GM20431 (cell line): Measurements from ENCODE around the gene C1orf94.
"Not testable (repeated sequence)": the region's sequence is repeated elsewhere in the genome, so short reads cannot be mapped to it uniquely, and the experiment has no call there.

Source experiments
- in situ Hi-C: fragments of 300-500 bp; cut with MseI, MboI; formaldehyde crosslinking; loops from one replicate; pipeline ENCODE4 v1.15.0; 2020; ENCODE audit warnings: low sequenced_read_pairs; ENCODE audit not compliant: unreplicated experiment

Gene C1orf94

GRCh38 chr1:34163792-34164731 lies 12.6 kb upstream of the C1orf94 start:
- in situ Hi-C loops = no loop called here

- in situ Hi-C loops = no loop called here
These were observed 11.8 kb upstream of the C1orf94 start, which contains the start of gene CSMD2 for GRCh38 chr1:34164771-34165391. CSMD2 (minus strand) TSS chr1:34165230; CDS start chr1:34165097, 133 bp downstream.

GRCh38 chr1:34165422-34165921 lies 11.2 kb upstream of the C1orf94 start:
- in situ Hi-C loops = no loop called here

GRCh38 chr1:34166191-34166624 lies 10.5 kb upstream of the C1orf94 start:
- in situ Hi-C loops = no loop called here

GRCh38 chr1:34166625-34167361 lies 9.9 kb upstream of the C1orf94 start:
- in situ Hi-C loops = no loop called here

GRCh38 chr1:34167389-34167788 lies 9.3 kb upstream of the C1orf94 start:
- in situ Hi-C loops = no loop called here

GRCh38 chr1:34175744-34176143 lies 963 bp upstream of the C1orf94 start:
- in situ Hi-C loops = no loop called here

GRCh38 chr1:34178072-34178471 lies 1.4 kb downstream of the C1orf94 start:
- in situ Hi-C loops = no loop called here

GRCh38 chr1:34183381-34183780 lies 6.7 kb downstream of the C1orf94 start:
- in situ Hi-C loops = not testable (repeated sequence)

GRCh38 chr1:34186741-34187494 lies 10.2 kb downstream of the C1orf94 start:
- in situ Hi-C loops = no loop called here

- in situ Hi-C loops = no loop called here
These were observed 11.7 kb downstream of the C1orf94 start for GRCh38 chr1:34188418-34188817.

GRCh38 chr1:34188985-34189384 lies 12.3 kb downstream of the C1orf94 start:
- in situ Hi-C loops = no loop called here

- in situ Hi-C loops = no loop called here
These were observed 14.0 kb downstream of the C1orf94 start for GRCh38 chr1:34190692-34191091.

- in situ Hi-C loops = no loop called here
These were observed 15.9 kb downstream of the C1orf94 start for GRCh38 chr1:34192621-34193020.

- in situ Hi-C loops = no loop called here
These were observed 23.2 kb downstream of the C1orf94 start for GRCh38 chr1:34199927-34200326.

GRCh38 chr1:34212673-34213072 lies 36.0 kb downstream of the C1orf94 start:
- in situ Hi-C loops = no loop called here

GRCh38 chr1:34213956-34214355 lies 37.2 kb downstream of the C1orf94 start:
- in situ Hi-C loops = no loop called here

GRCh38 chr1:34231441-34231840 lies 54.7 kb downstream of the C1orf94 start:
- in situ Hi-C loops = no loop called here

- in situ Hi-C loops = no loop called here
These were observed 58.9 kb downstream of the C1orf94 start for GRCh38 chr1:34235594-34235993.

GRCh38 chr1:34236089-34236488 lies 59.4 kb downstream of the C1orf94 start:
- in situ Hi-C loops = no loop called here
